GM12892 (cell line): ENCODE results near the gene NMRK1.

Experiments used
- POLR2A ChIP-seq: IDR thresholded peaks from 2 replicates; pipeline ENCODE4 v1.6.1; 2011; ENCODE audit warnings: low read depth, low read length, control low read depth
- POLR2AphosphoS5 ChIP-seq: IDR thresholded peaks from 2 replicates; pipeline ENCODE4 v1.6.1; 2011; ENCODE audit warnings: low read depth, low read length, control low read depth
- TAF1 ChIP-seq: IDR thresholded peaks from 2 replicates; pipeline ENCODE4 v1.6.1; 2011; ENCODE audit warnings: low read depth, mild to moderate bottlenecking, control low read depth, low read length, borderline replicate concordance

- TF ChIP-seq POLR2AphosphoS5 (no peak), POLR2A (no peak), TAF1 (no peak)
Measured at GRCh38 chr9:75131700-75132099, 43.7 kb upstream of the NMRK1 start.
